ENCODE results near the gene MAP1S.

DNA sequence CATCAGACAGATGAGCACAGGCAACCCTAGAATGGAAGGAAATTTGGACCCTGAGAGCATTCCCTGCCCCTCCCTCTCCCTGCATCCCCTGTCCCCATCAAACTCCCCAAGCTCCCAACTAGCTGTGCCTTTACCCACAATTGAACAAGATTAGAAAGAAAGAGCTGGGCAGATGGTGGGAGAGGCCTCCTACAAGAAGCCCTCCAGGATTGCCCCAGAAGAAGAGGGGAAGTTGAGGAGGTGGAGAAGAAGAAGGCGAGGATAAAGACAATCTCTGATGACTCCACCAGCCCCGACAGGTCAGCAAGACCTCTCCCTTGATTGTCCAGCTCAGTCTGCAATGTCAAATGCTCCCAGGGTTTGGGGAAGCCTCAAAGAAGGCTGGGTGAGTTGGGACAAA lies 43.0 kb upstream of the MAP1S start:
- TF ChIP-seq, protein P1, sequence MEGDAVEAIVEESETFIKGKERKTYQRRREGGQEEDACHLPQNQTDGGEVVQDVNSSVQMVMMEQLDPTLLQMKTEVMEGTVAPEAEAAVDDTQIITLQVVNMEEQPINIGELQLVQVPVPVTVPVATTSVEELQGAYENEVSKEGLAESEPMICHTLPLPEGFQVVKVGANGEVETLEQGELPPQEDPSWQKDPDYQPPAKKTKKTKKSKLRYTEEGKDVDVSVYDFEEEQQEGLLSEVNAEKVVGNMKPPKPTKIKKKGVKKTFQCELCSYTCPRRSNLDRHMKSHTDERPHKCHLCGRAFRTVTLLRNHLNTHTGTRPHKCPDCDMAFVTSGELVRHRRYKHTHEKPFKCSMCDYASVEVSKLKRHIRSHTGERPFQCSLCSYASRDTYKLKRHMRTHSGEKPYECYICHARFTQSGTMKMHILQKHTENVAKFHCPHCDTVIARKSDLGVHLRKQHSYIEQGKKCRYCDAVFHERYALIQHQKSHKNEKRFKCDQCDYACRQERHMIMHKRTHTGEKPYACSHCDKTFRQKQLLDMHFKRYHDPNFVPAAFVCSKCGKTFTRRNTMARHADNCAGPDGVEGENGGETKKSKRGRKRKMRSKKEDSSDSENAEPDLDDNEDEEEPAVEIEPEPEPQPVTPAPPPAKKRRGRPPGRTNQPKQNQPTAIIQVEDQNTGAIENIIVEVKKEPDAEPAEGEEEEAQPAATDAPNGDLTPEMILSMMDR (IDR thresholded peaks at IDR 0.05 in 4 of 5, conservative IDR thresholded peaks at IDR 0.05 in 1 of 5) = no peak
- TF ChIP-seq POLR2A (IDR thresholded peaks at IDR 0.05) = no peak

Measured in gastrocnemius medialis (tissue), 4 donors.